Activated gamma-delta T cell treated with Interleukin-2 at 50 U/mL for 16 hours (primary cell): ENCODE measurements around the gene SEZ6.

Source experiments
- DNase-seq: peaks from one replicate; pipeline ENCODE4 v3.0.0-alpha.2; 2020

SEZ6 gene

GRCh38 chr17:28928061-28928460 lies 77.8 kb downstream of the SEZ6 start:
- no peak for DNase-seq

- DNase-seq, result no peak
Measured at GRCh38 chr17:28926786-28927185, 79.0 kb downstream of the SEZ6 start.

- no peak for DNase-seq
Measured at GRCh38 chr17:28926366-28926765, 79.5 kb downstream of the SEZ6 start.

- peak; percentile 49 for DNase-seq
Measured at GRCh38 chr17:28925912-28926365, 79.9 kb downstream of the SEZ6 start.

GRCh38 chr17:28920201-28920600 lies 85.6 kb downstream of the SEZ6 start:
- no peak for DNase-seq

GRCh38 chr17:28918295-28918694 lies 87.5 kb downstream of the SEZ6 start:
- DNase-seq, result no peak

- DNase-seq, result no peak
Measured at GRCh38 chr17:28917465-28917864, 88.4 kb downstream of the SEZ6 start.

GRCh38 chr17:28917029-28917428 lies 88.8 kb downstream of the SEZ6 start:
- no peak for DNase-seq

GRCh38 chr17:28916302-28916934 lies 89.4 kb downstream of the SEZ6 start:
- peak; percentile 40 for DNase-seq

- no peak for DNase-seq
Measured at GRCh38 chr17:28912938-28913333, 92.9 kb downstream of the SEZ6 start.

- no peak for DNase-seq
Measured at GRCh38 chr17:28912281-28912937, 93.4 kb downstream of the SEZ6 start.

GRCh38 chr17:28911411-28912045 lies 94.3 kb downstream of the SEZ6 start:
- no peak for DNase-seq

- no peak for DNase-seq
Measured at GRCh38 chr17:28910534-28910933, 95.3 kb downstream of the SEZ6 start.

- no peak for DNase-seq
Measured at GRCh38 chr17:28908640-28909167, 97.1 kb downstream of the SEZ6 start.

GRCh38 chr17:28907709-28908475 lies 97.9 kb downstream of the SEZ6 start:
- no peak for DNase-seq

GRCh38 chr17:28906706-28907438 lies 99.0 kb downstream of the SEZ6 start:
- DNase-seq, result no peak

GRCh38 chr17:28906276-28906675 lies 99.6 kb downstream of the SEZ6 start:
- DNase-seq, result no peak
